Stomach (tissue), 4 donors: ENCODE data around the gene RGS3.

Experiments
- CTCF ChIP-seq, 7 experiments: fragments of 450-650 bp in 4 of 7; fragments of 200-600 bp in 3 of 7; sonication (generic) in 3 of 7; IDR thresholded peaks; one replicate each; pipeline ENCODE4 v1.5.1; 2016 to 2019; ENCODE audit warnings: antibody characterized with exemption in 7 of 7, control low read depth in 2 of 7, mild to moderate bottlenecking in 1 of 7
- POLR2A ChIP-seq, 4 donors: fragments of 450-650 bp; IDR thresholded peaks; one replicate each; pipeline ENCODE4 v1.6.1; 2016; ENCODE audit warnings: antibody characterized with exemption in 4 of 4, control low read depth in 2 of 4, mild to moderate bottlenecking in 1 of 4, moderate library complexity in 1 of 4

- TF ChIP-seq CTCF (IDR thresholded peaks at IDR 0.05) (no peak), POLR2A (IDR thresholded peaks at IDR 0.05) (no peak)
Observed at GRCh38 chr9:113538701-113539430, 75.3 kb downstream of the RGS3 start.
